HG03432 (cell line): ENCODE results near the gene EFHD1.
"Not testable (repeated sequence)": the region's sequence is repeated elsewhere in the genome, so short reads cannot be mapped to it uniquely, and the experiment has no call there.

Experiments used
- ATAC-seq: cut with Tn5 transposase; IDR thresholded peaks from one replicate; pipeline ENCODE4 v1.9.1; 2021; ENCODE audit warnings: mild to moderate bottlenecking, moderate library complexity; ENCODE audit not compliant: unreplicated experiment

EFHD1 gene

DNA sequence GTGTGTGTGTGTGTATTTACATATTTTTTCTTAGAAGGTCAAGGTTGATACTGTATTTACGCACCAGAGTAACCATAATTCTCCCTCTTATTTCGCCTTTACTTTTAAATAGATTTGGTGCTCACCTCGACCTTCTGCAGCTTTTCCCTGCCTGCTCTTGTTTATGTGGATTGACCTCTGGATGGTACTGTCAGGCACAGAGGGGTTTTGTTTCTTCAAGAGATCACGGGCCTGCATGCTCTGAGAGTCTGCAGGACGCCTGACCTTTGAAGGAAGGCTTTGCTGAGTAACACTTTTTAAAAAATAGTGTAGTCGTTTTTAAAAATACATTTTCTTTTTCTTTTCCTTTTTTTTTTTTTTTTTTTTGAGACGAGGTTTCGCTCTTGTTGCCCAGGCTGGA, 18.1 kb upstream of the EFHD1 start:
- no peak for ATAC-seq

- ATAC-seq = no peak
Measured at GRCh38 chr2:232621186-232621585, 12.2 kb upstream of the EFHD1 start.

- ATAC-seq = no peak
Measured at GRCh38 chr2:232622563-232622962, 10.8 kb upstream of the EFHD1 start.

GRCh38 chr2:232623768-232624765, 9.3 kb upstream of the EFHD1 start:
- ATAC-seq = no peak

GRCh38 chr2:232626584-232626983, 6.8 kb upstream of the EFHD1 start:
- no peak for ATAC-seq

- ATAC-seq = no peak
Measured at GRCh38 chr2:232628466-232629128, 4.8 kb upstream of the EFHD1 start.

GRCh38 chr2:232629129-232629475, 4.3 kb upstream of the EFHD1 start:
- no peak for ATAC-seq

DNA sequence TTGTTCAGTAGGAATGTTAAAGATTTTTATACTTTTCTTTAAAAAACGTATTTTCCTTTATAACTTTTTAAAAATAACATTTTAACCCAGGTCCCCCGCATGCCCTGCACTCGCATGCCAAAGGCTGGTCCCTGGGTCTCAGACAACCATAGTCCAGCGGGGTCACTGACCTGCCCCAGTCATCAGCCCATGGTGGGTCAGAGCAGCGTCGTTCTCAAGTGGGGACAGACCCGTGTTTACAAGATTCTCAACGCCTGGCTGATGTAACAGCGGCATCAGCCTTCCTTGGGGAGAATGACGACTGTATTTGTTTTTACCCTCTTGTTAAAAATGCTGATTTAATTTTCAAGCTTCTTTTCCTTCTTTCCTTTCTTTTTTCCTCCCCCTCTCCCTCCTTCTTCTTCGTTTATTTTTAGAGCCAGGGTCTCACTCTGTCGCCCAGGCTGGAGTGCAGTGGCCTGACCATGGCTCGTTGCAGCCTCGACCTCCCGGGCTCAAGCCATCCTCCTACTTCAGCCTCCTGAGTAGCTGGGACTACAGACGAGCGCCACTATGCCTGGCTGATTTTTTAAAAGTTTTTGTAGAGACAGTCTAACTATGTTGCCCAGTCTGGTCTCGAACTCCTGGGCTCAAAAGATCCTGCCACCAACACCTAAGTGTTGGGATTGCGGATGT, 1.0 kb upstream of the EFHD1 start:
- ATAC-seq = no peak

GRCh38 chr2:232632904-232633412, 446 bp upstream of the EFHD1 start:
- ATAC-seq = no peak

DNA sequence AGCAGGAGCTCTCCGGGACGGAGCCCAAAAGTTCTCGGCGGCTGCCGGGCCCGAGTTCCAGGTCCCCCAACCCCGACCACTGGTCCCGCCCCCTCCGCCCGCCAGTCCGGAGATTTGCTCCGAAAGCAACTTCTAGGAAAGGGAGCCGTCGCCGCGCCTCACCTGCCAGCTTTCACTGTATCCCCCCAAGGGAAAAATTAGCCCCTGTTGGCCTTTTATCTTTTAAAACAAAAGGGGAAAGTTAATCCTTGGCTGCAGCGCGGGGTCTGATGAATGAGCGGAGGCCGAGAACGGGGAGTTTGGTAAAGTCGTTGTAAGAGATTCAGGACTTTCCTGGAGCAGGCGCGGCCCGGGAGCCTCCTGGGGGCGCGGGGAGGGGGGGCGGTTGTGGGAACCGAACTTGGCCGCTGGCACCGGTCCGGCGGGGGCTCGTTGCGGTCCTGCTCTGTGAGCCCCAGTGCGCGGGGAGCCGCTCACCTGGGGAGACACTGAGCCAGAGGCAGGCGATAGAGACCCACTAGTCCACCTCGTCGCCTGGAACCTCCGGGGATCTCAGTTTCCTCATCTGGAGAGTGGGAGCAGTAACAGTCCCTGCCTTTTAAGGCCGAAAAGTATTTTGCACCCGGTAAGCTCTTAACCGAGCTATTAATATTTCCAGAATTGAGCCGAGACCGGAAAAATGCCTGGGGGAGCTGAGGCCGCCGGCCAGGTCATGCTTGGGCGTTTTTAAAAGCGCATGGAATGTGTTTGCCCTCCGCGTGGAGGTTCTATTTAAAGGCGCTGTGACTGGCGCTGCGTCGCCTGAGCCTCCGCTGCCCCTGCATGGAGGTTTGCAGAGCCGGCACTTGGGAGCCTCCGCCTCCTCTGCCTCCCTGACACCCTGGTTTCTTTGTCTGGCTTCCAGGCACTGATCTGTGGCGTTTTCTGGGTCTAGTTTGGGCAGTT, 1.1 kb downstream of the EFHD1 start:
- no peak for ATAC-seq

- not testable (repeated sequence) for ATAC-seq
Measured at GRCh38 chr2:232635376-232635775, 2.0 kb downstream of the EFHD1 start.

DNA sequence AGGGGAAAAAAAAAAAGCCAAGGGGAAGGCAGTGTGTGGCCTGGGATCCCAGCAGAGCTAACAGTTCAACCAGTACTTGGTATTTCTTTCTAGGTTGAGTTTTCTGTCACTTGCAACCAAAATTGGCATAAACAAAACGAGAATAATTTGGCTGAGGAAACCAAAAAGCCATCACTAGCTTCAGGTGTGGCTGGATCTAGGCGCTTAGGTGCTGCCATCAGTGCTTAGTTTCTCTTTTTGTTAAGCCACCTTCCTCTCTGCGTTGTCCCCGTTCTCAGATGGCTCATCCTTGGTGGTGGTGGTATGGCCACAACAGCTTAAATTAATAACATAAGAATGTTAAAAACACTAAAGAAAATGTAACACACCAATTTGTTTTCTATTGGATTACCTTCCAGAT, 2.4 kb downstream of the EFHD1 start:
- no peak for ATAC-seq

DNA sequence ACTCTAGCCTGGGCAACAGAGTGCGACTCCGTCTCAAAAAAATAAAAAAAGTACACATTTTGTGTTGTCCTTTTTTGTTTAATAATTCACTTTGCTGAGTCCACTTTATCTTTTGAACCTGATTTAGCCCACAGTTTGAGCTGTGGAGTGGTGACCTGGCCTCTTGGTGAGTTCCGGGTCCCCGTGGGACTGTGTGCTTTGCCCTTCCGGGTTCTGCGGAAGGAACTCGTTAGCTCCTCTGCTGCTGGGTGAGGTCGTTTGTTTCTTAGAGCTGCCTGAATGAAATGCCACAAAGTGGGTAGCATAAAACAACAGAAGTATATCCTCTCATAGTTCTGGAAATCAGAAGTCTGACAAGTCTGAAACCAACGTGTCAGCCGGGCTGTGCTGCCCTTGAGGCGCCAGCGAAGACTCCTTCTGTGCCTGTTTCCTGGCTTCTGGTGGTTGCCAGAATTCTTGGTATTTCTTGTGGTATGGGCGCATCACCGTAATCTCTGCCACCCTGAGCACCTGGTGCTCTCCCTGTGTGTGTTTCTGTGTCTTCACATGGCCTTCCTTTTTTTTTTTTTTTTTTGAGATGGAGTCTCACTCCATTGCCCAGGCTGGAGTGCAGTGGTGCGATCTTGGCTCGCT, 3.5 kb downstream of the EFHD1 start:
- ATAC-seq = no peak

GRCh38 chr2:232637866-232638583, 4.6 kb downstream of the EFHD1 start:
- ATAC-seq = no peak

- ATAC-seq = no peak
Measured at GRCh38 chr2:232641153-232641848, 7.9 kb downstream of the EFHD1 start.

DNA sequence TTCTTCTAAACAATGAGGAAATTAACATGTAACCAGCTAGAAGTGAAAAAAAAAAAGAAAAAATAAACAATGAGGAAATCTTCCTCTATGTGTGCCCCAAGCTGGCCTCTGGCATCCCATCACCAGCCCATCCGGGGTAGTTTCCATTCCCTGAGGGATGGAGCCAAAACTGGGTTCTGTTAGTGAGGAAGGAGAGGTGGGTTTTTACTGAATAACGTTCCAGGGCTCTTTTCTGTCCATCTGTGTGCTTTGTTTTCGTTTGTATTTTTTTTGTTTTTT, 9.7 kb downstream of the EFHD1 start:
- no peak for ATAC-seq

GRCh38 chr2:232643813-232644347, 10.5 kb downstream of the EFHD1 start:
- no peak for ATAC-seq

GRCh38 chr2:232645061-232645460, 11.7 kb downstream of the EFHD1 start:
- ATAC-seq = no peak

DNA sequence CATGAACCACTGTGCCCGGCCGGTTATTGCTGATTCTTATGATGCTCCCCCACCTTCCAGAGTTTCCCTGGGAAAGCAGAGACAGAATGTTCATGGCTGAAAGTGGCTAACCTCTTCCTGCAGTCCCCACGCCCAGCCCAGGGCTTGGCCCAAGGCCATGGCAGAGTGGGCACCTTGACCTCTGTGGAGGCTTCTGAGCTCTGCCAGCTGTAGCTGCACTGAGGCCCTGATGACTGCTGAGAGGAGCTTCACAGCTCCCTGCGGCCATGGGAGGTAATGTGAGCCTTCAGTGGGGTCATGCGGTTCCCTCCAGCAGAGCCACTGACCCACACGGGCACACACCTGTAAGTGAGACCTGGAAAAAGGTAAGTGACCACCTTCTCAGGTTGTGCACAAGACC, 13.3 kb downstream of the EFHD1 start:
- ATAC-seq = no peak
